Heart left ventricle (tissue), 16 donors: ENCODE results near the gene BNIP5. TPM values are rescaled to one million over a fixed set of nuclear protein-coding genes. Genes with fewer than 3 reads are reported as not detected.
A peak's percentile ranks its signal among the peaks of the same experiment; 100 is the strongest.

ENCODE experiments used
- ATAC-seq, 4 donors: fragments of 200-7000 bp; cut with Tn5 transposase; one replicate each; pipeline ENCODE4 v1.9.1; 2020 to 2022; ENCODE audit warnings: moderate library complexity in 4 of 4, mild to moderate bottlenecking in 3 of 4, moderate number of reproducible peaks in 1 of 4
- DNase-seq, 5 donors: peaks; one replicate each; pipeline ENCODE4 v3.0.0-alpha.2; 2020
- H3K27ac ChIP-seq, 12 donors: fragments of 200-600 bp; sonication (generic) in 4 of 12; one replicate each; pipeline versions ENCODE4 v1.5.0 to v1.8.0; 2016 to 2022; ENCODE audit warnings: mild to moderate bottlenecking in 2 of 12
- H3K27me3 ChIP-seq, 9 donors: fragments of 200-600 bp; sonication (generic) in 2 of 9; one replicate each; pipeline versions ENCODE4 v1.5.1 to v1.8.0; 2016 to 2022; ENCODE audit warnings: mild to moderate bottlenecking in 3 of 9
- H3K36me3 ChIP-seq, 9 donors: fragments of 200-600 bp; sonication (generic) in 2 of 9; one replicate each; pipeline versions ENCODE4 v1.5.0 to v1.8.0; 2018 to 2022; ENCODE audit warnings: mild to moderate bottlenecking in 2 of 9
- H3K4me1 ChIP-seq, 12 donors: fragments of 200-600 bp; sonication (generic) in 4 of 12; one replicate each; pipeline versions ENCODE4 v1.5.0 to v1.8.0; 2016 to 2022; ENCODE audit warnings: mild to moderate bottlenecking in 3 of 12
- H3K4me3 ChIP-seq, 12 donors: fragments of 200-600 bp; sonication (generic) in 4 of 12; one replicate each; pipeline versions ENCODE4 v1.5.0 to v1.8.0; 2017 to 2022; ENCODE audit warnings: mild to moderate bottlenecking in 9 of 12, moderate library complexity in 4 of 12
- H3K9me3 ChIP-seq, 12 donors: fragments of 200-600 bp; sonication (generic) in 4 of 12; one replicate each; pipeline versions ENCODE4 v1.5.0 to v1.8.0; 2016 to 2022; ENCODE audit warnings: mild to moderate bottlenecking in 1 of 12
- POLR2A ChIP-seq, 2 donors: fragments of 450-650 bp; IDR thresholded peaks; one replicate each; pipeline ENCODE4 v1.6.1; 2017; ENCODE audit warnings: antibody characterized with exemption in 2 of 2, mild to moderate bottlenecking in 2 of 2, moderate library complexity in 2 of 2
- WGBS, 4 donors: extraction: QIAGEN DNeasy Blood & Tissue Kit in 2 of 4; methylation state at CpG; one replicate each; pipeline versions ENCODE4 v1.1.5 to v1.1.7; 2013 to 2018; 5-methylcytosine and 5-hydroxymethylcytosine counted together
- intact Hi-C, 10 donors: fragments of 100-400 bp; cut with DNase I; formaldehyde crosslinking; loops; one replicate each; pipeline versions ENCODE4 v1.11.1 to v1.14.2; 2022
- polyA plus RNA-seq, 2 donors: library from polyadenylated mRNA; stranded (reverse); fragments of 200-250 nt; gene quantifications; one replicate each; pipeline ENCODE4 v1.2.3, GENCODE V29; 2013
- total RNA-seq, 9 donors: library from RNA; depleted of rRNA in 2 of 9; stranded (reverse); fragments of >200 nt in 2 of 9; fragmentation: NEBNext Ultra II Directional in 3 of 9; extraction: Animal tissue kit (Norgen Biotek cat#: 25700) in 3 of 9; gene quantifications; one replicate each; pipeline versions ENCODE4 v1.1.0 to v1.2.4, GENCODE V29; 2016 to 2023
- TF ChIP-seq, protein P1 (sequence below), 12 donors: fragments of 200-600 bp; sonication (generic) in 4 of 12; IDR thresholded peaks; one replicate each; pipeline versions ENCODE4 v1.5.0 to v1.8.0; 2018 to 2022; ENCODE audit warnings: antibody characterized with exemption in 12 of 12, mild to moderate bottlenecking in 5 of 12
- donor health status: ischemic (EF 13 %, LVEDD 7.1; RV severe dilation, severe dysfunction).
- donor health status: healthy with polysubstance abuse.
- donor health status: DM: no; HTN: yes; CAD: no.
- donor health status: DM: no; HTN: no; CAD: no.
- donor health status: ischemic (EF 25% LVEDD 6.9; RV normal size, moderate dysfunction).
- donor health status: ischemic (EF 25% LVEDD 5.7; RV mildly dilated, moderate dysfunction).
- donor health status: healthy.
- donor health status: DM: yes; HTN: yes; CAD: no.
- donor health status: ischemic (EF 35%, LVEDD 5.7; RV mildly dilated, moderate dysfunction).
- donor health status: nonischemic (EF 11% LVEDD 7.7; RV severe dilation, severe dysfunction).
- donor health status: DM: yes; HTN: yes; CAD: no.
- donor health status: PGD.
- donor health status: ischemic (EF 29% LVEDD 5.4; RV normal size, mild dysfunction).
- donor health status: nonischemic (EF 23%, LVEDD 6.1; RV moderate dilation, normal function).

Gene BNIP5
- total and polyA plus RNA-seq, 11 donors, result not detected

DNA sequence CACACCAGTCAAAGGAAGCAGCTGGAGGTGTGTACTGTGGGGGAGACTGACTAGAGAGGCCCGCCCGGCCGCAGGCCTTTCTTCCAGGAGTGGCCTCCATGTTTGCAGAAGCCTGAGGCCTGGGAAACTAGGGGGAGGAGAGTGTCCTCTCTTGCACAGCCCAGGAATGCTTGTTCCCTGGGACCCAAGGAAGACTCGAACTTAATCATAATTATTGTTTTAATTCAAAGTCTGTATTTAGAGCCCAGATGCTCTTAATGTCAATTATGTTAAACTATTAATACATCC lies 23.1 kb downstream of the BNIP5 start:
- intact Hi-C loops, result no loop called here
- Histone ChIP-seq H3K27ac (no peak overlapping the region), H3K36me3 (no peaks in the 10 kb centered on the region), H3K27me3 (peaks cover 0 to 7% (median 0%) of the 10 kb centered on the region in 9 donors), H3K9me3 (no peaks in the 10 kb centered on the region), H3K4me1 (peaks cover 0 to 8% (median 0%) of the 10 kb centered on the region in 12 donors), H3K4me3 (no peak overlapping the region)
- ATAC-seq (no peak), DNase-seq (no peak)
- TF ChIP-seq POLR2A (IDR thresholded peaks at IDR 0.05), result no peak
- TF ChIP-seq, protein P1, sequence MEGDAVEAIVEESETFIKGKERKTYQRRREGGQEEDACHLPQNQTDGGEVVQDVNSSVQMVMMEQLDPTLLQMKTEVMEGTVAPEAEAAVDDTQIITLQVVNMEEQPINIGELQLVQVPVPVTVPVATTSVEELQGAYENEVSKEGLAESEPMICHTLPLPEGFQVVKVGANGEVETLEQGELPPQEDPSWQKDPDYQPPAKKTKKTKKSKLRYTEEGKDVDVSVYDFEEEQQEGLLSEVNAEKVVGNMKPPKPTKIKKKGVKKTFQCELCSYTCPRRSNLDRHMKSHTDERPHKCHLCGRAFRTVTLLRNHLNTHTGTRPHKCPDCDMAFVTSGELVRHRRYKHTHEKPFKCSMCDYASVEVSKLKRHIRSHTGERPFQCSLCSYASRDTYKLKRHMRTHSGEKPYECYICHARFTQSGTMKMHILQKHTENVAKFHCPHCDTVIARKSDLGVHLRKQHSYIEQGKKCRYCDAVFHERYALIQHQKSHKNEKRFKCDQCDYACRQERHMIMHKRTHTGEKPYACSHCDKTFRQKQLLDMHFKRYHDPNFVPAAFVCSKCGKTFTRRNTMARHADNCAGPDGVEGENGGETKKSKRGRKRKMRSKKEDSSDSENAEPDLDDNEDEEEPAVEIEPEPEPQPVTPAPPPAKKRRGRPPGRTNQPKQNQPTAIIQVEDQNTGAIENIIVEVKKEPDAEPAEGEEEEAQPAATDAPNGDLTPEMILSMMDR (IDR thresholded peaks at IDR 0.05), result no peak
- 86 to 95% (median 92%) methylated on average over 4 of the region's 4 CpGs for WGBS, 4 donors

DNA sequence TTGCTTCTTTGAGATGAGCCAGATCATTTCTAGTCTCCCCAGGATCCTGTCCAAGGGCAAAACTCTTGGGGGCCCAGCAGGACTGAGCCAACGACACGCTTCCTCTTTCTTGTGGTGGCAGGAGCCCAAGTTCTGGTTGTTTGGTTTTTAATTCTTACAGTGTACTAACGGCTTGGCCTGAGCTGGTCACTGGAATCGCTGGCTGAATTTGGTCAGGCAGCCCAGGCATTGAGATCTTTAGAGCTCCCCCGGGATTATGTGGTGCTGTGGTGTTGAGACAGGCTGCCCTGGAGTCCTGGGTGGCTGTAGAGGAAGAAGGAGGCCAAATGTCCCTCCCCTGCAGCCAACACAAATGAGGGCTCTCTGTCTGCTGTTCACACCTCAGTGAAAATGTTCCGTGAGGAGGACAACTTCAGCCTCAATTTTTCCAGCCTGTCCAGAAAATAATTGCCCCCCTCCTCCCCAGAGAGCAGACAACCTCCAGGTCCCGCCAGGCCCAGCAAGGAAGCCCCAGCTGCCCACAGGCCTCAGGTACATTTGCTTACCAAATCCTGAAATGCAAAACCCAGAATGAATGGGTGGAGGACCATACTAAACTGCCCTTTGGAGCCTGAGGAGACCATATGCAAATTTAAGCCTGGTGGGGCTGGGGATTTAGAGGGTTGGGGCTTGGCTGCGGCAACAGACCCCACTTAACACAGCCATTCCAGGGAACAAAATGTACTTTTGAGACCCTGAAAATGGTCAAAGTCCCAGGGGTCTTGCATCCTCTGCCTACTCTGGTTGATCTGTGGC lies 23.6 kb downstream of the BNIP5 start:
- Histone ChIP-seq H3K27ac (no peak overlapping the region), H3K36me3 (no peaks in the 10 kb centered on the region), H3K4me1 (peaks cover 0 to 8% (median 0%) of the 10 kb centered on the region in 12 donors), H3K9me3 (no peaks in the 10 kb centered on the region), H3K4me3 (no peak overlapping the region), H3K27me3 (peaks cover 0 to 7% (median 0%) of the 10 kb centered on the region in 9 donors)
- DNase-seq (no peak), ATAC-seq (peak in 2 of 4 donors; percentile 18 to 41)
- 65 to 79% (median 73%) methylated on average over 8 of the region's 8 CpGs for WGBS, 4 donors
- TF ChIP-seq, protein P1 (IDR thresholded peaks at IDR 0.05), result no peak
- no peak for TF ChIP-seq POLR2A (IDR thresholded peaks at IDR 0.05)
- intact Hi-C loops, result no loop called here

DNA sequence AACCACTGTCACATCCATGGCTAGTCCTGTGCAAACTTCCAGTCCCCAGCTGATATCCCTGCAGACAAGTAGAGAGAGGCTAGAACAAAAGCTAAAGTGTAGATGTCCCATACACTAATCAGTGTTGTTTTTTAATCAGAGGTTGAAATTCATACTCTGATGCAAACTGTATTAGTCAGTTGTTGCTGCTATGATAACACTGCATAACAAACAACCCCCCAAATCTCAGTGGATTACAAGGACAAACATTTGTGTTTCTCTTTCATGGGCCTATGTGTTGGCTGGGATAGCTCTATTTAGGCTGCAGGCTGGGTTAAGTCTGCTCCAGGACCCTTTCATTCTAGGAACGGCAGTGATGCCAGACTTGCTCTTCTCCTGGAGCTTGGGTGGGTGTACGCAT lies 26.8 kb downstream of the BNIP5 start:
- DNase-seq (no peak), ATAC-seq (no peak)
- H3K27me3 ChIP-seq, result peaks cover 0 to 7% (median 0%) of the 10 kb centered on the region in 9 donors
- TF ChIP-seq, protein P1 (IDR thresholded peaks at IDR 0.05), result no peak
- TF ChIP-seq POLR2A (IDR thresholded peaks at IDR 0.05), result no peak
- WGBS, 4 donors, result 86 to 95% (median 91%) methylated on average over 2 of the region's 2 CpGs
- H3K27ac ChIP-seq, result no peak overlapping the region
- intact Hi-C loops, result loop anchor here in 1 of 10 donors (5.0 kb wide), 1 partner anchor 32 kb away; no protein-coding TSS in a partner anchor
- peaks cover 0 to 8% (median 0%) of the 10 kb centered on the region in 12 donors for H3K4me1 ChIP-seq
- no peaks in the 10 kb centered on the region for H3K9me3 ChIP-seq
- H3K36me3 ChIP-seq, result no peaks in the 10 kb centered on the region
- H3K4me3 ChIP-seq, result no peak overlapping the region

DNA sequence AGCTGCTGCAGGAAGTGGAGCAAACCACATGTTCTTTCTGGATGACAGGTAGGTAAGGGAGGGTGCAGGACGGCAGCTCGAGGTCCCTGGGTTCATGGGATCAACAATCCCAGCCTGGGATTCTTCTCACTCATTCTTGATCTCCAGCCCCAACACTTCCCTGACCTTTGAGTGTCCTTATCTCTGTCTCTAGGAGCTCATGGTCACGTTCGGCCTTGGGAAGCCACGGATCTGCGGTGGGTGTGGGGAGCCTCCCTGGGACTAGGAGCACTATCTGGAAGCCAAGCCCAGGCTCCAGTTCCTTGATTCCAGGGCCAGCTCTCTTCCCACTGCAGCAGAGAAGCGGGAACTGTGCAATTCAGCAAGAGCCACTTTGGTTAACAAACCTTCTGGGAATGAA lies 27.5 kb downstream of the BNIP5 start:
- no peaks in the 10 kb centered on the region for H3K9me3 ChIP-seq
- peaks cover 0 to 8% (median 0%) of the 10 kb centered on the region in 12 donors for H3K4me1 ChIP-seq
- 43 to 56% (median 48%) methylated on average over 5 to 7 of the region's 7 CpGs for WGBS, 4 donors
- H3K27ac ChIP-seq, result no peak overlapping the region
- H3K27me3 ChIP-seq, result peaks cover 0 to 7% (median 0%) of the 10 kb centered on the region in 9 donors
- no peak overlapping the region for H3K4me3 ChIP-seq
- intact Hi-C loops, result loop anchor here in 1 of 10 donors (5.0 kb wide), 1 partner anchor 33 kb away; no protein-coding TSS in a partner anchor
- no peaks in the 10 kb centered on the region for H3K36me3 ChIP-seq
- ATAC-seq, result no peak
- no peak for DNase-seq
- TF ChIP-seq POLR2A (IDR thresholded peaks at IDR 0.05), result no peak
- TF ChIP-seq, protein P1 (IDR thresholded peaks at IDR 0.05), result no peak
